Thyroid gland (tissue), 4 donors: ENCODE data around the gene FREM3. TPM values are rescaled to one million over a fixed set of nuclear protein-coding genes. Genes with fewer than 3 reads are reported as not detected.

Experiments used
- DNase-seq, 2 donors: peaks; one replicate each; pipeline ENCODE4 v3.0.0-alpha.2; 2019
- H3K27ac ChIP-seq, 3 donors: fragments of 200-600 bp; sonication (generic); 1 replicate in 2 of 3; 2 replicates in 1 of 3; pipeline ENCODE4 v1.5.1; 2016 to 2019; ENCODE audit warnings: mild to moderate bottlenecking in 1 of 3, moderate library complexity in 1 of 3
- H3K27me3 ChIP-seq: fragments of 200-600 bp; sonication (generic); one replicate; pipeline ENCODE4 v1.5.1; 2019
- H3K36me3 ChIP-seq, 2 donors: fragments of 200-600 bp; sonication (generic); one replicate each; pipeline ENCODE4 v1.5.1; 2016 to 2019
- H3K4me1 ChIP-seq, 2 donors: fragments of 200-600 bp; sonication (generic); one replicate each; pipeline ENCODE4 v1.5.1; 2017 to 2019
- H3K4me3 ChIP-seq, 3 donors: fragments of 200-600 bp; sonication (generic); replicated peaks in 1 of 3; 1 replicate in 2 of 3; 2 replicates in 1 of 3; pipeline ENCODE4 v1.5.1; 2016; ENCODE audit warnings: mild to moderate bottlenecking in 1 of 3
- H3K9me3 ChIP-seq: fragments of 200-600 bp; sonication (generic); one replicate; pipeline ENCODE4 v1.5.1; 2017
- POLR2A ChIP-seq, 2 donors: fragments of 450-650 bp; IDR thresholded peaks; one replicate each; pipeline ENCODE4 v1.6.1; 2017; ENCODE audit warnings: antibody characterized with exemption in 2 of 2, mild to moderate bottlenecking in 2 of 2, moderate library complexity in 1 of 2
- WGBS, 2 donors: methylation state at CpG; one replicate each; pipeline ENCODE4 v1.1.5; 2017; 5-methylcytosine and 5-hydroxymethylcytosine counted together
- intact Hi-C: fragments of 100-400 bp; cut with DNase I; formaldehyde crosslinking; loops from one replicate; pipeline ENCODE4 v1.15.1; 2023
- total RNA-seq, 4 donors: library from RNA; depleted of rRNA; stranded (reverse); fragments of >200 nt; gene quantifications; one replicate each; pipeline ENCODE4 v1.2.3, GENCODE V29; 2016
- TF ChIP-seq, protein P1 (sequence below), 6 experiments: fragments of 200-600 bp in 3 of 6; fragments of 450-650 bp in 3 of 6; sonication (generic) in 3 of 6; IDR thresholded peaks; one replicate each; pipeline ENCODE4 v1.5.1; 2016 to 2019; ENCODE audit warnings: antibody characterized with exemption in 6 of 6, mild to moderate bottlenecking in 2 of 6, inconsistent platforms in 1 of 6, moderate library complexity in 1 of 6

Gene FREM3
- total RNA-seq, 4 donors from 2014 or later: not detected

DNA sequence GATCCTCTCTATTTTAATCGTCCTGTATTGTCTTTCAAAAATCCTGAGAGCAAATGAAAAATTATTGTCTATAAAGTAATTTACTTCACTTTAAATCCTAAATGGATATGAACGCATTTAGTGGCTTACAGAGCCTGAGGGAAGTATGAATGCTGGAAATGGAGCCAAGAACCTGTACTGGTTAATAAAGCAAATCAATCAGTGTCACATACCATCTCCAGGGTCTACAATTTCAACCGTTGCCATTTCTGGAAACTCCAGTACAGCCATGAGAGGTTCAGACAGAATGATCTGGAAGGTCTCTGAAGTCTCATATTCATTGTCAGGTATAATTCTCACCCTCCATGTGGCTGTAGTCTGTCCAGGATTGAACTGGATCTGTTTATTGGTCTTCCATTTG is 76.6 kb downstream of the FREM3 start:
- no peaks in the 10 kb centered on the region for H3K27me3 ChIP-seq
- intact Hi-C loops: no loop called here
- H3K9me3 ChIP-seq: no peaks in the 10 kb centered on the region
- no peak overlapping the region for H3K4me3 ChIP-seq
- no peak for DNase-seq
- WGBS, 2 donors: 80 to 87% methylated on average over 3 of the region's 3 CpGs
- no peak overlapping the region for H3K27ac ChIP-seq
- H3K4me1 ChIP-seq: no peaks in the 10 kb centered on the region
- H3K36me3 ChIP-seq: no peaks in the 10 kb centered on the region
- TF ChIP-seq, protein P1, sequence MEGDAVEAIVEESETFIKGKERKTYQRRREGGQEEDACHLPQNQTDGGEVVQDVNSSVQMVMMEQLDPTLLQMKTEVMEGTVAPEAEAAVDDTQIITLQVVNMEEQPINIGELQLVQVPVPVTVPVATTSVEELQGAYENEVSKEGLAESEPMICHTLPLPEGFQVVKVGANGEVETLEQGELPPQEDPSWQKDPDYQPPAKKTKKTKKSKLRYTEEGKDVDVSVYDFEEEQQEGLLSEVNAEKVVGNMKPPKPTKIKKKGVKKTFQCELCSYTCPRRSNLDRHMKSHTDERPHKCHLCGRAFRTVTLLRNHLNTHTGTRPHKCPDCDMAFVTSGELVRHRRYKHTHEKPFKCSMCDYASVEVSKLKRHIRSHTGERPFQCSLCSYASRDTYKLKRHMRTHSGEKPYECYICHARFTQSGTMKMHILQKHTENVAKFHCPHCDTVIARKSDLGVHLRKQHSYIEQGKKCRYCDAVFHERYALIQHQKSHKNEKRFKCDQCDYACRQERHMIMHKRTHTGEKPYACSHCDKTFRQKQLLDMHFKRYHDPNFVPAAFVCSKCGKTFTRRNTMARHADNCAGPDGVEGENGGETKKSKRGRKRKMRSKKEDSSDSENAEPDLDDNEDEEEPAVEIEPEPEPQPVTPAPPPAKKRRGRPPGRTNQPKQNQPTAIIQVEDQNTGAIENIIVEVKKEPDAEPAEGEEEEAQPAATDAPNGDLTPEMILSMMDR (IDR thresholded peaks at IDR 0.05): no peak
- TF ChIP-seq POLR2A (IDR thresholded peaks at IDR 0.05): no peak

DNA sequence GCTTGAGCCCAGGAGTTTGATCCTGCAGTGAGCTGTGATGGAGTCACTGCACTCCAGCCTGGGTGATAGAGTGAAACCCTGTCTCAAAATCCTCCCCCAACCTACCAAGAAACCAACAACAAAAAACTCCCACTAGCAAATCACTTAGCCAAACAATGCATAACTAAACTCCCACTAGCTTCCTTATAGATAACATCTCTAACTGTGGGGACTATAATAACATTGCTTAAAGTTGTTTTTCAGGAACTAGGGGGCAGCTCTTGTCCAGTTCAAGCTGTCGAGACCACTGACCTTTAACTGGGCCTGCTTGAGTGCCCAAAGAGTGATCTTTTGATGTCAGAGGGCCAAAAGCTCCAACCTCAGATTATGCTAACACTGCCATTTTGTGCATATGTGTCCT is 81.7 kb downstream of the FREM3 start:
- TF ChIP-seq, protein P1 (IDR thresholded peaks at IDR 0.05): no peak
- TF ChIP-seq POLR2A (IDR thresholded peaks at IDR 0.05): no peak
- no peak for DNase-seq
- no peaks in the 10 kb centered on the region for H3K9me3 ChIP-seq
- H3K27me3 ChIP-seq: no peaks in the 10 kb centered on the region
- 19 to 40% methylated on average over 1 of the region's 1 CpG for WGBS, 2 donors
- no peaks in the 10 kb centered on the region for H3K36me3 ChIP-seq
- no peak overlapping the region for H3K27ac ChIP-seq
- intact Hi-C loops: no loop called here
- H3K4me3 ChIP-seq: no peak overlapping the region
- H3K4me1 ChIP-seq: no peaks in the 10 kb centered on the region

DNA sequence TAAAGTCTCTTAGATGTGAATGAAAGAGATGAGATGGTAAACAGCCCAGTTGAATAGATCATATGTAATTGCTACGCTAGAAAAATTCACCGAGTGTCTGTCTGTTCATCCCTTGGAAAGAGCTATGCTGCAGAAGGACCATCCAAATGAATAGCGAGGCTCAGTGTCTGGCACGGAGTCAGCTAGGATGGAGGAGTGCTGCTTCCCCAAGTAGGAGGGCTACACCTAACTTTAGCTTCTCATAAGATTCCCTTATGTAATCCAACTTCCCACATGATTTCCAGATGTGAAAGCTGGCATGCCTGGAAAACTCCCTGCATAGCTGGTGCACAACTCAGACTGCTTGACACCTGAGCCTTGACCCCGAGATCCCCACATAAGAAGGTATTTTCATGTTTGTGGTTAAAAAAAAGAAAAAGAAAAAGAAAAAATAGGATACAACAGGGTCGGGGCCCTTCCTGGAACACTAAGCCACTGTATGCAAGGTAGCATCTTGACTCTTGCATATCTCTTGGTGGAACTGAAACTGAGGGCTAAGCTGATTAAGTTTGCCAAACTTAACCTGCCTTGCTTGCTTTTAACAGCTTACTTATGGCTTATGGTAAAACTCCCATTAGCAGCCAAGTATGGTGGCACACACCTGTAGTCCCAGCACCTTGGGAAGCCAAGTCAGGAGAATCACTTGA is 82.3 kb downstream of the FREM3 start:
- DNase-seq: no peak
- Histone ChIP-seq H3K36me3 (no peaks in the 10 kb centered on the region), H3K27me3 (no peaks in the 10 kb centered on the region), H3K4me3 (no peak overlapping the region), H3K4me1 (no peaks in the 10 kb centered on the region), H3K27ac (no peak overlapping the region), H3K9me3 (no peaks in the 10 kb centered on the region)
- intact Hi-C loops: no loop called here
- no peak for TF ChIP-seq POLR2A (IDR thresholded peaks at IDR 0.05)
- TF ChIP-seq, protein P1 (IDR thresholded peaks at IDR 0.05): no peak
- WGBS, 2 donors: 93 to 95% methylated on average over 6 of the region's 6 CpGs

DNA sequence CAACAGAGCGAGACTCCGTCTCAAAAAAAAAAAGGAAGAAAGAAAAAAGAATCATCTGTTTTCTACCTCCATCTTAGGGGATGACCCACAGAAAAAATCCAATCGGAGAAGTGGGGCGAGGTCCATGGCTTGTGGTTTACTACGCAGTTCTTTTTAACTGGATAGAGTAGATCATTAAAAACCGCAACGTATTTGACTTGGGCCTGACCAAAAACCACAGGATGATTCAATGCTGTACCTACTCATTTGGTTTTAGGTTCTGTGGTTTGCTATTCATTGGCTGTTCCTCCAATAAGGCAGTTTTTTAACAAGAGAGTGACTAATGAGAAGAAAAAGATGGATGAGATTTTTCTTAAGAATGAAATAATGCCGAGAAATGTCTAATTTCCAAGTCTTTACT is 83.7 kb downstream of the FREM3 start:
- intact Hi-C loops: no loop called here
- Histone ChIP-seq H3K4me3 (no peak overlapping the region), H3K9me3 (no peaks in the 10 kb centered on the region), H3K36me3 (no peaks in the 10 kb centered on the region), H3K27me3 (no peaks in the 10 kb centered on the region), H3K4me1 (no peaks in the 10 kb centered on the region), H3K27ac (no peak overlapping the region)
- TF ChIP-seq, protein P1 (IDR thresholded peaks at IDR 0.05): no peak
- TF ChIP-seq POLR2A (IDR thresholded peaks at IDR 0.05): no peak
- DNase-seq: no peak
- WGBS, 2 donors: 90 to 96% methylated on average over 8 of the region's 8 CpGs

DNA sequence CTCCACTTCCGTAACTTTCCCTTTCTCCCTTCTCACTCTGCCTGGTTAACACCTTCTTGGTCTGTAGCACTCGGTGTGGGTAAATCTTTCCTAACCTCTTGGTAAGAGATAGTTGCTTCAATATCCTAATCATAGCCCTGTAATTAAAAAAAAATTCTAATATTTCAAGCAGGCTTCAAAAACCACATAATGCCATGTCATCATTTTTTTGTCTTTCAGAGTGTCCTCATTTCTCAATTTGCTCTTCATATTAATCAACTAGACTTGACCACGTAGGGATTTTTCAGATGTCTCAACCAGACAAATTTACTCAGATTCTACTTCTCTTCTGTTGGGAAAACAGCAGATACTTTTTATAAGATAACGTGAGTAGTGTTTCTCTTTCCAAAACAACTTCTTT is 91.0 kb downstream of the FREM3 start:
- intact Hi-C loops: no loop called here
- DNase-seq: no peak
- H3K9me3 ChIP-seq: no peaks in the 10 kb centered on the region
- no peak overlapping the region for H3K4me3 ChIP-seq
- no peaks in the 10 kb centered on the region for H3K4me1 ChIP-seq
- WGBS, 2 donors: 67 to 92% methylated on average over 4 of the region's 4 CpGs
- H3K27me3 ChIP-seq: no peaks in the 10 kb centered on the region
- H3K27ac ChIP-seq: no peak overlapping the region
- H3K36me3 ChIP-seq: no peaks in the 10 kb centered on the region
- TF ChIP-seq POLR2A (IDR thresholded peaks at IDR 0.05): no peak
- TF ChIP-seq, protein P1 (IDR thresholded peaks at IDR 0.05): no peak
